PFSK-1 (cell line): ENCODE data around the gene MFN2.

Experiments
- FOXP2 ChIP-seq: optimal IDR thresholded peaks from 2 replicates; pipeline ENCODE3; 2011; ENCODE audit warnings: borderline replicate concordance, control low read depth, inconsistent platforms; ENCODE audit not compliant: insufficient read depth; ENCODE audit errors: extremely low read length, extremely low read depth
- POLR2AphosphoS5 ChIP-seq: IDR thresholded peaks from 2 replicates; pipeline ENCODE4 v1.6.1; 2012; ENCODE audit warnings: low read depth, mild to moderate bottlenecking, control low read depth, low read length, moderate library complexity
- REST ChIP-seq, 2 experiments: IDR thresholded peaks; 2 replicates each; pipeline versions ENCODE4 v1.6.1 to v1.8.0; 2011 to 2012; ENCODE audit warnings: low read depth in 2 of 2, low read length in 2 of 2, control low read depth in 1 of 2, inconsistent platforms in 1 of 2, mild to moderate bottlenecking in 1 of 2, moderate library complexity in 1 of 2; ENCODE audit not compliant: insufficient read depth in 1 of 2
- SIN3A ChIP-seq: IDR thresholded peaks from 2 replicates; pipeline ENCODE4 v1.6.1; 2012; ENCODE audit warnings: mild to moderate bottlenecking, low read length, moderate library complexity, borderline replicate concordance; ENCODE audit not compliant: insufficient read depth
- TAF1 ChIP-seq: IDR thresholded peaks from 2 replicates; pipeline ENCODE4 v1.6.1; 2012; ENCODE audit warnings: low read length, control low read depth, borderline replicate concordance; ENCODE audit not compliant: insufficient read depth

Gene MFN2

GRCh38 chr1:11997081-11997850 lies 17.0 kb downstream of the MFN2 start:
- TF ChIP-seq FOXP2 (no peak), REST (IDR thresholded peaks at IDR 0.05; ENCODE audit: insufficient read depth in 1 of 2, low read depth in 2 of 2, low read length in 2 of 2) (no peak), POLR2AphosphoS5 (no peak), TAF1 (no peak), SIN3A (no peak)

- no peak for TF ChIP-seq POLR2AphosphoS5
- TF ChIP-seq FOXP2, result no peak
- no peak for TF ChIP-seq SIN3A
- no peak for TF ChIP-seq REST (IDR thresholded peaks at IDR 0.05; ENCODE audit: insufficient read depth in 1 of 2, low read depth in 2 of 2, low read length in 2 of 2)
- TF ChIP-seq TAF1, result no peak
Observed at GRCh38 chr1:11998636-11999035, 18.4 kb downstream of the MFN2 start.

- TF ChIP-seq FOXP2 (no peak), TAF1 (no peak), SIN3A (no peak), REST (IDR thresholded peaks at IDR 0.05; ENCODE audit: insufficient read depth in 1 of 2, low read depth in 2 of 2, low read length in 2 of 2) (no peak), POLR2AphosphoS5 (no peak)
Observed at GRCh38 chr1:11999236-11999635, 19.0 kb downstream of the MFN2 start.

- TF ChIP-seq TAF1, result no peak
- TF ChIP-seq POLR2AphosphoS5, result no peak
- TF ChIP-seq SIN3A, result no peak
- TF ChIP-seq FOXP2, result no peak
- no peak for TF ChIP-seq REST (IDR thresholded peaks at IDR 0.05; ENCODE audit: insufficient read depth in 1 of 2, low read depth in 2 of 2, low read length in 2 of 2)
Observed at GRCh38 chr1:12001249-12001917, 21.1 kb downstream of the MFN2 start.
